Duodenal mucosa (tissue), 2 donors: Measurements from ENCODE around the gene PACSIN1.

Experiments used
- H3K27ac ChIP-seq: one replicate; pipeline ENCODE4 v1.7.0; 2013; ENCODE audit warnings: low read depth, low read length
- H3K27me3 ChIP-seq, 2 donors: one replicate each; pipeline ENCODE4 v1.7.0; 2013; ENCODE audit warnings: low read length in 2 of 2, control low read depth in 1 of 2; ENCODE audit not compliant: insufficient read depth in 2 of 2, control insufficient read depth in 1 of 2
- H3K36me3 ChIP-seq, 2 donors: one replicate each; pipeline ENCODE4 v1.7.0; 2013; ENCODE audit warnings: low read length in 2 of 2, control low read depth in 1 of 2; ENCODE audit not compliant: insufficient read depth in 2 of 2, control insufficient read depth in 1 of 2
- H3K4me1 ChIP-seq, 2 donors: one replicate each; pipeline ENCODE4 v1.7.0; 2013; ENCODE audit warnings: low read length in 2 of 2, control low read depth in 1 of 2; ENCODE audit not compliant: insufficient read depth in 2 of 2, control insufficient read depth in 1 of 2
- H3K4me3 ChIP-seq, 2 donors: one replicate each; pipeline ENCODE4 v1.7.0; 2013; ENCODE audit warnings: low read length in 2 of 2, low read depth in 1 of 2
- H3K9ac ChIP-seq, 2 donors: one replicate each; pipeline ENCODE4 v1.7.0; 2013; ENCODE audit warnings: low read length in 2 of 2, low read depth in 1 of 2
- H3K9me3 ChIP-seq, 2 donors: one replicate each; pipeline ENCODE4 v1.7.0; 2013; ENCODE audit warnings: low read length in 2 of 2, control low read depth in 1 of 2; ENCODE audit not compliant: control insufficient read depth in 1 of 2

Gene PACSIN1

GRCh38 chr6:34544052-34544604 is 78.3 kb downstream of the PACSIN1 start:
- Histone ChIP-seq H3K27ac (no peak overlapping the region), H3K4me3 (no peak overlapping the region), H3K27me3 (no peaks in the 10 kb centered on the region), H3K4me1 (peaks cover 32 to 37% of the 10 kb centered on the region in 2 donors), H3K9ac (no peak overlapping the region), H3K9me3 (no peaks in the 10 kb centered on the region), H3K36me3 (no peaks in the 10 kb centered on the region)

DNA sequence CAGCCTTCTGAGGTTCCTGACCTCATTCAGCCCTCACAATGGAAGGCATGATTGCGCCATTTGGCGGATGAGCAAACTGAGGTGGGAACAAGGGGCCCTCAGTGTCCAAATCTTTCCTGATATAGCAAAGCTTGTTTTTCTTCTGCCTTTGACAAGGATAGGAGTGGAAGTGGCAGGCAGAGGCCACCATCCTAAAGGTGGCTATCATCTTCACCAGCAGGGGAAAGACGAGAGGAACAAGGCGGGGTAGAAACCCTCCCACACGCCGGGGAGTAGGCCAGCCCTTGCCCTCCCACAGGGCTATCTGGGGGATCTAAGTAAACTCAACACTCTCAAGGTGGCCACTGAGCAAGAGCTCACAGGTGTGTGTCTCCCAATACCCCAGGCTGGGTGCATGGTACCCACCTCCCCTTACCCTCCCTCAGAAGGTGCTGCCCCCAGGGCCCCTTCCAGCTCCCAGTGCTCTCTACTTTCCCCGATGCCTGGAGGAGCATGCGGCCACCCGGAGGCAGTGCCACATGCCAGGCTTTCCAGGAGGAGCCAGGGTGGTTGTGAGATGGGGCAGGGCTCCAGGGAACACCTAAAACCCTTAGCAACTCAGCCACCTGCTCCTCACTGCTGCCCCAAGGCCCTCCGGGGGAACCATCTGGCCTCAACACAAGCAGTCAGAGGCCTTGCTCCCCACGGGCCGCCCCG is 79.0 kb downstream of the PACSIN1 start:
- Histone ChIP-seq H3K36me3 (no peaks in the 10 kb centered on the region), H3K9ac (no peak overlapping the region), H3K9me3 (no peaks in the 10 kb centered on the region), H3K4me1 (peaks cover 34 to 35% of the 10 kb centered on the region in 2 donors), H3K4me3 (no peak overlapping the region), H3K27ac (no peak overlapping the region), H3K27me3 (no peaks in the 10 kb centered on the region)

DNA sequence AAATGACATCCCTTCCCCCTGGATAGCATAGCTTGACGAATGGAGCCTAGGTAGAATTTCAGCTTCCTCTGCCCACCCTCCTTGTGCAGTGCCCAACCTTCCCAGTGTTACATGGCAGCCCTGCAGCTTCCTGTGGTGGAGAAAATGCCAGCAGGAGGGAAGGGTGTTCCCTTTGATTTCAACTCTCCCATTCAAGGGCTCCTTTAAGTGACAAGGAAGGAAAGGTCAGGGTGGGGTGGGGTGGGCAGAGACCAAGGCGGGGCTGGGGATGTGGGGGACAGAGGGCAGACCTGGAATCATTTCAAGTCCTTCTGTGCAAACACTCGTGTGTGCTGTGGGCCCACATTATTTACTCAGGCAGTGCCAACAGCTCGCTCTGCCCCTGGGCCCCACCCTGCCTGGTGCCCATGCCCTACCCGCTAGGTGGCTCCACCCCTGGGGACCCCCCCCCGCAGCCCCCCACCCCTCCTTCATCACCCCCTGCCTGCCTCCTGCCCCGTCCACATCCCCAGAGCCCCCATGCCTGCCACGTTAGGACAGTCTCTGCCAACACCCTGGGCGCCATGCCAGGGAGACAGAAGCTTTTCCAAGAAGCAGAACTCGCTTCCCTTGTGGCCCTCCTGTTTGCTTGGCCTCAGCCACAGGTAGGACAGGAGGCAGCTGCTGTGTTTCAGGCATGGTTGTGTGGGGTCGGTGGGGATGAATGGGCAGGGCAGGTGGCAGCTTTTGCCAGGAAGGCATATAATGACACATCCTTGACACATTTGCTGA is 80.9 kb downstream of the PACSIN1 start:
- Histone ChIP-seq H3K27ac (no peak overlapping the region), H3K9me3 (no peaks in the 10 kb centered on the region), H3K36me3 (no peaks in the 10 kb centered on the region), H3K4me1 (peaks cover 34 to 35% of the 10 kb centered on the region in 2 donors), H3K9ac (no peak overlapping the region), H3K4me3 (no peak overlapping the region), H3K27me3 (no peaks in the 10 kb centered on the region)

- Histone ChIP-seq H3K27ac (no peak overlapping the region), H3K4me3 (no peak overlapping the region), H3K36me3 (no peaks in the 10 kb centered on the region), H3K4me1 (peaks cover 34 to 35% of the 10 kb centered on the region in 2 donors), H3K27me3 (no peaks in the 10 kb centered on the region), H3K9ac (peak overlapping the region in 1 of 2 donors; percentile 2), H3K9me3 (no peaks in the 10 kb centered on the region)
Observed at GRCh38 chr6:34547701-34548644, 82.1 kb downstream of the PACSIN1 start.

DNA sequence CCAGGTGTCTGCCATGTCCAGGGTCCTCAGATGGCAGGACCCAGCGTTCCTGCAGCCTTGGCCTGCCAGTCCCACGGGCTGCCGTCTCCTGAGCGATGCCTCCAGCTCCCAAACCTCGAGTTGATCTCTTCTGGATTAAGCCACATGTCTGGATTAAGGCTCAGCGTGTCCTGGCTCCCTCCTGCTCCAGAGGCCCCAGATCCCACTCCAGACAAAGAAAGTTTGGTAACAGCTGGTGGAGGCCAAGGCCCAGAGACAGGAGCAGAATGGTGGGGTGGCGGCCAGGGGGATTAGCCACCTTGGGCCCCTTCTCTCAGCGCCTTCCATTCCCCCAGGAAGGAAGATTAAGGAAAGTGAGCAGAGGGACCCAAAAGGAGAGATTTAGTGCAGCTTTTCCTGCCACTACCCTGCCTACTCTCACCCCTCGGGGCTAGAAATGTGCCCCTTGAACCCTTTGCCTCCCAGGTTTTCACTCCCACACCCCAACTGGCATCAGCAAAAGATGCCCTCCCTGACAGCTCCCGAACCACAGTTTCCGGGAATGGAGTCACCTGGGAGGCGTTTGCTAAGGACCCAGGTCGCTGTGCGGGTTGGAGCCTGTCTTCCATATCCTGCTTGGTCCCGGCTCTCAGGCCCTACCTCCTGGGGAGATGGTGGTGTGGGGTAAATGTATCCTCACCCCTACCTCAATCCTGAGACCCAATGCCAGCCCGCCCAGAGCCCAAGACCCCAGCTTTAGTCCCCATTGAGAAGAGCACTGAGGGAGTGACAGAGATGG is 83.3 kb downstream of the PACSIN1 start:
- Histone ChIP-seq H3K4me3 (no peak overlapping the region), H3K4me1 (peaks cover 34 to 35% of the 10 kb centered on the region in 2 donors), H3K27me3 (no peaks in the 10 kb centered on the region)

GRCh38 chr6:34549804-34550202 is 83.9 kb downstream of the PACSIN1 start:
- Histone ChIP-seq H3K4me3 (no peak overlapping the region), H3K9me3 (no peaks in the 10 kb centered on the region)

More for the DNA sequence above, 83.3 kb downstream of the PACSIN1 start:
- Histone ChIP-seq H3K9me3 (no peaks in the 10 kb centered on the region), H3K36me3 (no peaks in the 10 kb centered on the region), H3K9ac (no peak overlapping the region), H3K27ac (no peak overlapping the region)

GRCh38 chr6:34551720-34552119 is 85.8 kb downstream of the PACSIN1 start:
- H3K9me3 ChIP-seq, result no peaks in the 10 kb centered on the region
- H3K4me1 ChIP-seq, result peaks cover 18 to 23% of the 10 kb centered on the region in 2 donors
- no peak overlapping the region for H3K9ac ChIP-seq
- no peaks in the 10 kb centered on the region for H3K27me3 ChIP-seq
- no peak overlapping the region for H3K27ac ChIP-seq
- H3K4me3 ChIP-seq, result no peak overlapping the region
- H3K36me3 ChIP-seq, result no peaks in the 10 kb centered on the region

More at GRCh38 chr6:34549804-34550202, 83.9 kb downstream of the PACSIN1 start:
- H3K36me3 ChIP-seq, result no peaks in the 10 kb centered on the region
- H3K9ac ChIP-seq, result no peak overlapping the region
- H3K4me1 ChIP-seq, result peaks cover 29 to 35% of the 10 kb centered on the region in 2 donors
- no peaks in the 10 kb centered on the region for H3K27me3 ChIP-seq
- H3K27ac ChIP-seq, result no peak overlapping the region

DNA sequence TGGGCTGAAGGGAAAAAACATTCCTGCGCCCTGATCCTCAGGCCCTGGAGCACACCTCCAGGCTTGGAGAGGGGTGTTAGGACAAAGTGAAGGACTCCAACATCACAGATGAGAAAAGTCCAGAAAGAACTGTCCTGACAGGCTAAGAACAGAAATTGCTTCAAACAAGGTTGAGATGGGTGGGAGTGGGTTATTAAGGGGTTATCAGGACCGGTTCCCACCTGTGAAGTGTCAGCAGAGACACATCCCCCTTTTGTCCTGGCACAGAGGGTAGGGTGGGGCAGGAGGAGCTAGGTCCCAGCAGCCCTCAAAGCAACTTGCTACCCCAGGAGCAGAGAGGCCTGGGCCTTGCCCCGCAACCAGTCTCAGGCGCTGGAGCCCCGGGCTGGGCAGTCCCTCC is 86.7 kb downstream of the PACSIN1 start:
- peaks cover 16% of the 10 kb centered on the region in 2 donors for H3K4me1 ChIP-seq

GRCh38 chr6:34553146-34553545 is 87.3 kb downstream of the PACSIN1 start:
- H3K27me3 ChIP-seq, result no peaks in the 10 kb centered on the region
- H3K4me1 ChIP-seq, result peaks cover 10 to 11% of the 10 kb centered on the region in 2 donors
- no peak overlapping the region for H3K4me3 ChIP-seq
- H3K9me3 ChIP-seq, result no peaks in the 10 kb centered on the region
- no peak overlapping the region for H3K27ac ChIP-seq
- no peaks in the 10 kb centered on the region for H3K36me3 ChIP-seq
- H3K9ac ChIP-seq, result no peak overlapping the region

More for the DNA sequence above, 86.7 kb downstream of the PACSIN1 start:
- H3K9me3 ChIP-seq, result no peaks in the 10 kb centered on the region
- H3K27ac ChIP-seq, result no peak overlapping the region
- H3K4me3 ChIP-seq, result no peak overlapping the region
- H3K27me3 ChIP-seq, result no peaks in the 10 kb centered on the region
- no peak overlapping the region for H3K9ac ChIP-seq
- no peaks in the 10 kb centered on the region for H3K36me3 ChIP-seq
